Measurements from ENCODE around the gene FN1.

FN1 gene

DNA sequence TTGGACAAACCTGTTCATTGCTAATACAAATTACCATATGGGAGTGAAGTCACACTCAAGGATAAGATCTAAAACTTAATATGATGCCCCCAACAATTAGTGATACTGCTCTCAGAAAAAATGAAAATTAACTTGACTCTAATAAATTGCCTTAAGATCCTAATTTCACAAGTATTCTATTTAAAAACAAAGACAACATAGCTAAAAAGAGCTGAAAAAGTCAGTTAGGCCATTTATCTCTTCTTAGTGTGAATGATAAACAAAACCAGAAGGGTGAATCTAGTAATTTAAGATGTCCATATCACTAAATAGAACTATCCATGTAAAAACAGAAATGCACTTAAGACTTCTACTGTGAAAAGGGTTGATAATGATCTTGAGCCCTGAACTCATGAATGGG lies 53.4 kb downstream of the FN1 start:
- DNase-seq (ENCODE audit: low spot score) = no peak

DNA sequence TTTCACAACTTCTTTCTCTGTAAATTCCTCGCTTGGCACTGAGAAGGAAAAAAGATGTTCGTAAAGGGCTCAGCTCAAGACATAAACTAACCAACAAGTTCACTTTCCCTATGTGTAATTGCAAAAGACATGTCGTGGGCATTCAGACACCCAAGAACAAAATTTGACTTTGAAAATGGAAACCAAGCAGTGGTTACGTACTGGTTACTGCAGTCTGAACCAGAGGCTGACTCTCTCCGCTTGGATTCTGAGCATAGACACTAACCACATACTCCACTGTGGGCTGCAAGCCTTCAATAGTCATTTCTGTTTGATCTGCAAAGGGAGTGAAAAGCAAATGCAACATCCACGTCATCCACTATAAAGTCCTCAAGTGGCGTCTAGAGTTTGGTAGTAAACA lies 53.9 kb downstream of the FN1 start:
- no peak for DNase-seq (ENCODE audit: low spot score)

DNA sequence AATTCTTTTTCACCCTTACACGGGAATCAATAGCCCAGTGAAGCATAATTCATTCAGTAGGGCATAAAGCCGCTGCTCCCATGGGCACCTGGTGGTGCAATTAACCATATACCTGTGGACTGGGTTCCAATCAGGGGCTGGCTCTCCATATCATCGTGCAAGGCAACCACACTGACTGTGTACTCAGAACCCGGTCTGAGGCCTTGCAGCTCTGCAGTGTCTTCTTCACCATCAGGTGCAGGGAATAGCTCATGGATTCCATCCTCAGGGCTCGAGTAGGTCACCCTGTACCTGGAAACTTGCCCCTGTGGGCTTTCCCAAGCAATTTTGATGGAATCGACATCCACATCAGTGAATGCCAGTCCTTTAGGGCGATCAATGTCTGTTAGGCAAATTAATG lies 55.2 kb downstream of the FN1 start:
- no peak for DNase-seq (ENCODE audit: low spot score)

DNA sequence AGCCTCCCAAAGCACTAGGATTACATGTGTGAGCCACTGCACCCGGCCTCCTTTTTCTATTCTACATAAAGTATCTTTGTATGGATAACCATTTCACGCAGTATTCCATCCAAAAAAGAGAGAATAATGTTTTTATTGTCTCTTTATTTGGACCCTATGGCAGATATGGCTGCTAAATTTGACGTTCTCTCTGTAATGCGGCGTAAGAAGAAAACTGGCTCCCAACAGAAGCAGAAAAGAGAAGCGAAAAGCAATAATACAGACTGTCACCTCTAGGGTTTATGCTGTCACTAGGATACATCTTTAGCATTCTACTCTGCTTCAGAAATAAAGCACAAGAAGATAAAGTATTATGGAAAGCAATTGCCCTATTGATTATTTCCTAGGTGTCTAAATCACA lies 55.9 kb downstream of the FN1 start:
- DNase-seq (ENCODE audit: low spot score) = no peak

DNA sequence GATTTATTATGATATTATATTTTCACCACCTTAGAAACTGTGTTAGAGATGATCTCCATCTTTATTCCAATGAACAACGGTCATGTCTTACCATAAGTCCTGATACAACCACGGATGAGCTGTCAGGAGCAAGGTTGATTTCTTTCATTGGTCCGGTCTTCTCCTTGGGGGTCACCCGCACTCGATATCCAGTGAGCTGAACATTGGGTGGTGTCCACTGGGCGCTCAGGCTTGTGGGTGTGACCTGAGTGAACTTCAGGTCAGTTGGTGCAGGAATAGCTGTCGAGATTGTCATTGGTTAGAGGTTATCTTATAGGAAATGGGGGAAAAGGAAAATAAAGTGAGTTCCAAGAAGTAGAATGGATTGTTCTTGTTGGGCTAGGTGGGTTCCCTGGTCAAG lies 56.8 kb downstream of the FN1 start:
- no peak for DNase-seq (ENCODE audit: low spot score)

DNA sequence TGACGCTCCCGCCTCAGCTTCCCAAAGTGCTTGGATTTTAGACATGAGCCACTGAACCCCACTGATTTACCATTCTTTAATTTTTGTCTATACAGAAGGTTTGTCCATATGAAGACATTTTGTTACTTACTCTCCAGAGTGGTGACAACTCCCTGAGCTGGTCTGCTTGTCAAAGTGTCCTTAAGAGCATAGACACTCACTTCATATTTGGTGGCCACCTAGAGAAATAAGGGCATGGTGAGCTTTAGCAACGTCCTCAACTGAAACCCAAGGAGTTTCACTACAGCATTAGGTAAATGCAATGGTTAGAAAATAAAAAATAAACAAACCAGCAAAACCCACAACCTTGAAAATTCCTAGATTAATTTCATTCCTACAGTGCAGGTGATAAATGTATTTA lies 57.8 kb downstream of the FN1 start:
- DNase-seq (ENCODE audit: low spot score) = no peak

DNA sequence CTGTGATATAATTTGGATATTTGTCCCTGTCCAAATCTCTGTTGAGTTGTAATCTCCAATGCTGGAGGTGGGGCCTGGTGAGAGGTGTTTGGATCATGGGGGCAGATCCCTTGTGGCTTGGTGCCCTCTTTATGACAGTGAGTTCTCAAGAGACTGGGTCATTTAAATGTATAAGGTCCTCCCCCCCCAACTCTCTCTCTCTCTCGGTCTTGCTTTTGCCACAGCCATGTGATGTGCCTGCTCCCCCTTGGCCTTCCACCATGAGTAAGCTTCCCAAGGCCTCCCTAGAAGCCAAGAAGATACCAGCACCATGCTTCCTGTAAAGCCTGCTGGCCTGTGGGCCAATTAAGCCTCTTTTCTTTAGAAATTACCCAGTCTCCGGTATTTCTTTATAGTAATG lies 58.6 kb downstream of the FN1 start:
- no peak for DNase-seq (ENCODE audit: low spot score)

DNA sequence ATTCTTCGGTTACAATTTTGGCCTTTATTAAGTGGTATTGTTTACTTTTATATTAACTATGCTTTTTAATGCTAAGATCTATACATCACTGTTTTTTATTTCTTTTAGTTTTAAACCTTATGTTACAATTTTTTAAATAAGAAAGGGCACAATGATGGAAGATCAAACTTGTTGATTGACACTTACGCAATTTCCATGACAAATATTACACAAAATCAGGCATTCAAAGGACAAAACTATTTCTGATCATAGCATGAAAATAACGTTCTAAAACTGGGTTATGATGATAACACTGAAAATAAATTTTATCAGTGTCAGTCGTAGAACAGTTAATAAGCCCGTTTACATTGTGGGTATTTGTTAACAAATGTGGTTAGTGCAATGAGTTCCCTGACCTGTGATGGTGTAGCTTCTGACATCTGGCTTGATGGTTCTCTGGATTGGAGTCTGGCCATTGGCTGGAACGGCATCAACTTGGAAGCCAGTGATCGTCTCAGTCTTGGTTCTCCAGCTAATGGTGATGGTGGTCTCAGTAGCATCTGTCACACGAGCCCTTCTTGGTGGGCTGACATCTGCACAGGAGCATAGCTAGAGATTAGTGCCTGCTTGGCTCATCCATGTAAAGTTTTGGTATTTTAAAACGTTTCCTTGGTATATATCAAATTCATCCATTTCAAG lies 59.6 kb downstream of the FN1 start:
- no peak for DNase-seq (ENCODE audit: low spot score)

DNA sequence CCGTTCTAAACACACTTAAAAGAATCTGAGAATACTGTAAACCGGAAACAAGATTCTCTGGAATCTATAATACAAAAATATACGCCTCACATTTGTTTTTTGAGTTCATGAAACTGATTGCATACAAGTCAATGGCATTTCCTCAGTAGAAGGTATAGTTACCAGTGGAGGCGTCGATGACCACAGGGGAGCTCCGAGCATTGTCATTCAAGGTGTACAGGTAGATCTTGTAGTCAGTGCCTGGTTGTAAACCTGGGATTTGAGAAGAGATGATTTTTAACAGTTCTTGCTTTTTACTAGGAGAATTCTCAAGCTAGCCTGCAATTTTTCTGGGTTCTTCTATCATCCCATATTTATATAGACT lies 60.4 kb downstream of the FN1 start:
- no peak for DNase-seq (ENCODE audit: low spot score)

DNA sequence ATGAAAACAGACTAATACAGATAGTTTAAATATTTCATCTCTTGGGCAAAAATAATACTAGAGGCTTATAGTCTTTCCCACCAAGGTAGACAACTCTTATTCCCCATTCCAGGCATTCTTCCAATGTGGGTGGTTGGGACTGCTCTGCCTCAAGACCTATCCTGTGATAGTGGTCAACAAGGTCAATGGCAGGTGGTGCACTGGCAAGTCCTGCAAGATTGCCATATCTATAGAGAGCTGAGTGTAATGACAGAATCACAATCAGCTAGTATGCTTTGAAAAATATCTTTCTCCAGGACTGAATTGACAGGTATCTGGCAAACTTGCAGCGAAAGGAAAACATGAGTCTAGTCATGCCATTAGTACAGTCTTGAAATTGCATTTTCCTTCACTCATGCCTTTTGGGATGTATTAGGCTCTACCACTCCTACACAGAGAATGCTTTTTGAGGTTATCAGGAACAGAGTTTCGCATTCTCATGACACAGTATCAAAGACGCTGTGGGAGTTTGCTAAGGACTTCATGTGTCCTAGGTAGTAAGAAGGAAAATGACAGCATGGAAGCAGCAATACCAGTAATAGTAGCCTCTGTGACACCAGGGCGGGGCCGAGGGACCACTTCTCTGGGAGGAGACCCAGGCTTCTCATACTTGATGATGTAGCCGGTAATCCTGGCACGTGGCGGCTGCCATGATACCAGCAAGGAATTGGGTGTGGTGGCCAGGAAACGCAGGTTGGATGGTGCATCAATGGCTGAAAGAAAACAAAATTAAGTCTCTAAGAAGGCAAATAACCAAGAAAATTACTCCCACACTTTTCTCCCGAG lies 61.0 kb downstream of the FN1 start:
- no peak for DNase-seq (ENCODE audit: low spot score)

DNA sequence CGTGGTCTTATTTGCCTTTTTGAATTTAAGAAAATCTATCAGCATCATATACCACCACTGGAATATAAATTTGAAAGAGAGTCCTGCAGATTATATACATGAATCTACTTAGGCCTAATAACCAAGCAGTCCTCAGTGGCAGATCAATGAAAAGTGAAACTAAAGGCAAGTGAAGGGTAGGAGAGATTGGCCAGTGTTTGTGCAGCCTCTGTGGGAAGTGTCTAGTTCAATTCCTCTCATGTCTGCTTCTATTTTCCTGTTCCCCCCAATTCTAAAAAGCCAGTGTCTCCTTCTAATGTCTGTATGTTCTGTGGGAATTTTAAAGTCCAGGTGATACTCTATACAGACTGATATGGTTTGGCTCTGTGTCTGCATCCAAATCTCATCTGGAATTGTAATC lies 61.9 kb downstream of the FN1 start:
- DNase-seq (ENCODE audit: low spot score) = no peak

DNA sequence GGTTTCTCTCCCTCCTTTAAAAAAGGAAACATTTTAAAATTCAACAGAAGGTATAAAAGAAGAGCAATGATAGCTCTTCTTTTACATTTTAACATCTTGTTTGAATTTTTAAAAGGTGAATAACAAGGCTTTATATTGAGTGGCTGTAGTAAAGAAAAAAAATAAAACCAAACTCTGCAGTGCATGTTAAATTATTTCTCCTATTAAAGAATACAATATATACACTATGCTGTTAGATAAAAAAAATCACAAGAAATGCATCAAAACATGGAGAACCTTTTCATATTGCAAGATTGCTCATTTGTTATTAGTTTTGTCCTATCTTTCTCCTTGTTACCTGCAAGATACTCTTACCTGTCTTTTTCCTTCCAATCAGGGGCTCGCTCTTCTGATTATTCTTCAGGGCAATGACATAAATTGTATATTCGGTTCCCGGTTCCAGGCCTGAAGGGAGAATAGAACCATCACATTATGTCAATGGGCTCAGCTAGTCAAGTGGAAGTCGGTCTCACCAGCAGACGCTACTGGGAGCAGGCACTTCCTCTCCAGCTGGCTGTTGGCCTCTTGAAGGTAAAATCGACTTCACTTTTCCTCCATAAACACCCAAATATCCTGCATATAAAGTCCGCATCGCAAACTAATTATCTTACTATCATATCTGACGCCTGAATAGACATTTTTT lies 62.8 kb downstream of the FN1 start:
- no peak for DNase-seq (ENCODE audit: low spot score)

DNA sequence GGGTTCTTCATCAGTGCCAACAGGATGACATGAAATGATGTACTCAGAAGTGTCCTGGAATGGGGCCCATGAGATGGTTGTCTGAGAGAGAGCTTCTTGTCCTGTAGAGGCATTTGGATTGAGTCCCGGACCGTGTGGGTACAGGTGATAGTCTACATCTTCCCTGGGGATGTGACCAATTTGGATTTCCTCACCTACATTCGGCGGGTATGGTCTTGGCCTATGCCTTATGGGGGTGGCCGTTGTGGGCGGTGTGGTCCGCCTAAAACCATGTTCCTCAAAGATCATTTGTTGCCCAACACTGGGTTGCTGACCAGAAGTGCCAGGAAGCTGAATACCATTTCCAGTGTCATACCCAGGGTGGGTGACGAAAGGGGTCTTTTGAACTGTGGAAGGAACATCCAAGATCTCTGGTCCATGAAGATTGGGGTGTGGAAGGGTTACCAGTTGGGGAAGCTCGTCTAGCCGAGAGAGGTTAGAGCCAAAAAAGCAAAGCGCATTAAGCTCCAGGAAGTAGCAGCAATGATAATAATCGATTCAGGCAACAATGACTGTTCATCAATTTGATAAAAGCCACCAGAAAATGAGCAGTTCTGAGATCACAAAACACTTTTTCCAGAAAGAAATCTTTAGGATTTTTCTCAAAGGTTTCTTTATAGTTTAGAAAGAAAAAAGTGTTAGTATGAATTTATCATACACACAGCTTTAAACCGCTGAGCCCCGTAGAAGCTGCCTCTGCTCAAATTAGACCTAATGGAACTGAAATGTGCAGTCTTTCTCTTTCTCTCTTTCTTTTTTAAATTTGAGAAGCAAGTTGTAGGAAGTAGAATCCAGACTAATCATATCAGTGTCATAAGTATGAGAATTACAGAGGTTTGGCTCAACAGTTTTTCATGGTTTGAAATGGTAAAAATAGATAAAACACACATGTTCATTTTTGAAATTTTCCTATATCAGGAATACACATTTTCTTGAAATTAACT lies 63.7 kb downstream of the FN1 start:
- DNase-seq (ENCODE audit: low spot score) = no peak

DNA sequence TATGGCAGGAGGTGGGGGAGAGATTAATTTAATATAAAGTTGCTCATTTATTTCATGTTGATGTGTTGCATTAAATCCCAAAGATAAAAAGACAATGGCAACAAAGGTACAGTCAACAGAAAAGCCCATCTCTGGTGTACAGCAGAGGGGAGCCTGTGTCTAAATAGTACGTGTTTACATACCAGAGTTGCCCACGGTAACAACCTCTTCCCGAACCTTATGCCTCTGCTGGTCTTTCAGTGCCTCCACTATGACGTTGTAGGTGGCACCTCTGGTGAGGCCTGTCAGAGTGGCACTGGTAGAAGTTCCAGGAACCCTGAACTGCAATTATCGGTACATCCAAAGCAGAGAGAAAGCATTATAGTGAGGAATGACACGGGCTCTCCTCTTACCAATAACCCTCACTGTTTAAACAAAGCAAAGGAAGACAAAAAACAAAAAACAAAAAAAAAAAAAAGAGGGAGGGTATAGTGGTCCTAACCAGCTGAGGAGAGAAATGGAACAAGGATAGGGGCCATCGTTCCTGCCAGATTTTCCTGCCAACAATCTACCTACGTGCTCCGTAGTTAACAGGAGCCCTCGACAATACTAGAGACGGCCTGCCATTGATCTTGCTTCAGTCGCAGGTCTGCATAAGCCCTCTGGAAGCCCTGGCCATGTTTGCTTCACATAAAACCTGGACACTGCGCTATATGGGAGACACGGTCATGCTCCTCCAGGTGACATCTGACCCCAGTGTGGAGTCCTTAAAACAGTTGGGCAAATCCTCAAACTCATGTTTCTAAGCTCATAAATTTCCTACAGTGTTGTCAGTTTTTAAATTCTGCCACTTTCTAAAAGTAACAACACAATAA lies 65.5 kb downstream of the FN1 start:
- no peak for DNase-seq (ENCODE audit: low spot score)

DNA sequence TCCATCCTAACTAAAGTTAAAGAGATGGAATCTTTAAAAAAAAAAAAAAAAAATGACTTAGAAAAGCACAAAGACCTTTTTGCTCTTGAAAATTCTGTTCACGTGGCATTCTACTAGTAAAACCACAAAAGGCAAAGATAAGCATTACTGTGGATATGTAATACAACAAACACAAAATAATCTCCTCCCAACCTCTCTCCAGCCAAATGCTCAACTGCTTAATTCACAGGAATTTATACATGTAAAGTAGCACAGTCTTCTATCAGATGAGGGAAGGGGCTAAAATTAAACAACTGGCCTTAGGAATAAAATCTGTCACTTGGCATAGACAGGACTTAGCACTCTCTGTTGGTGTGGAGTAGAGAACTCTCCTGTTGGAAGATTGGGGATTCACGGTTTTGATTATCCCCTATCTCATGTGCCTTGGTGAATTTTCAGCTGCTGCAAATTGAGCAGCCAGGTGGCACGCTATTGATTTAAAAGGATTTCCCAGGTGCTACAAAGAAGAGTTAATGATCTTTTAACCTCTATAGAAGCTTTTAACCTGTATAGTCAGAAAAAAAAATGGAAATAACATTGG lies 66.6 kb downstream of the FN1 start:
- no peak for DNase-seq (ENCODE audit: low spot score)

DNA sequence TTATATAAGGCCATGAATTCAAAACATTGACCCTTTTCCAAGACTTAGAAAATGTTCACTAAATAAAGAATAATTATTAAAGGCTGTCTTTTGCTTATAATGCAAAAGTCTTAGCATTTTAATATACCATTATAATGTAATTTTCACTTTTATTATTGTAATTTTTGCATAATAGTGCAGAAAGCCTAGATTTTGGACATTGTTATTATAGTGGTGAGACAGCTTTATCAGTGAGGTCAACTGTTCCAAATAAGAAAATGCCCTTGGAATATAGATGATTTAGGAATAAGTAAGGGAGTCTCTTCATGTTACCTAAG lies 67.4 kb downstream of the FN1 start:
- DNase-seq (ENCODE audit: low spot score) = no peak

DNA sequence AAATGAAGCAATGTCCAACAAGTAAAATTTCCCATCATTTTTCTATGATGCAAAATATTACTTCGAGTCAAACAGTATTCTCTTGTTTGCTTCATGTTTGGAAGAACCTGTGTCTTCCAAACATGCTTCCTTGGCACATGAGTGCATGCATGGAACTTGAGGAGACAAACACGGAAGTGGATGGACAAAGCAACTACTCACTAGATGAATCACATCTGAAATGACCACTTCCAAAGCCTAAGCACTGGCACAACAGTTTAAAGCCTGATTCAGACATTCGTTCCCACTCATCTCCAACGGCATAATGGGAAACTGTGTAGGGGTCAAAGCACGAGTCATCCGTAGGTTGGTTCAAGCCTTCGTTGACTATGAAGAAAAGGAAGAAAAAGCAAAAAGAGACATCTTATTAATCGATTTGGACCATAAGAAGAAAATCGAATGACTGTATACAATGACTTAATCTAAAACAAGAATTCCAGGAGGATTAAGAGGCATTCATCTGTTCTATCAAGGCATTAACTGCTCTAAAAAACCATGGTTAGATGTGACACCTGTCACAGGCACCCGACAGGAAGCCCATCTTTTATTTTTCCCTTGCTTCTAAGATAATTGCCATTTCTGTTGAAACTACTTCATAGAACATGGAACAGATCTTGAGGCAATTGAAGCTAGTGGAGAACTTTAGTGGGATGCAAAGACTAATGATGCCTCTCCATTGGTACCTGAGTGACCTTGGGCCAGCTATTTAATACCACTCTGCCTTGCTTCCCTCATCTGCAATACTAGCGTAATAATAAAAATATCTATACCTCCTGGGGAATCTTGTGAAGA lies 68.0 kb downstream of the FN1 start:
- DNase-seq (ENCODE audit: low spot score) = no peak

DNA sequence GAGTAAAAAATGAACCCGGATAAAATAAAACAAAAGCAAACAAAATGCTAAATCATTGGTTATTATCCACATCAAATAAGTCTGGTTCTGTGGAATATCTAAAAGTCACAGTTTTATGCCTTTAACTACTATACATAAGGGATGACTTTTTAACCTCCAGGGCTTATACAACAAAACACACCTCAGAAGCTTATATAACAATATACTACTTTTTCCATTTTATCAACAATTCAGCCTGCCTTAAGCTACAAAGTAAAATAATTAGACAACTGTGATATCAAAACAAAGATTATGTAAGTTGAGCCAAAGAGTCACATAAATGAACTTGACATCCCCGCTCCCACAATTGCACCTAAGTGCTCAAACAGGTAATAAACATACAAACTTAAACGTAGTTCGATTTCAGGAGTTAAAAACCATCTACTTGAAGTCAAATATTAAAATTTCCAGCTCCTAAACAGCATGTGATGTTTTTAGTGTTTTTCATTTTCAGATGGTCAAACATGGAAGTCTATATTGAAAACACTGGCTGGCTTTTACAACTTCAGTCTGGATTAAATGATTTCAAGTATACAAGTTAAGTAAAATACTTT lies 69.3 kb downstream of the FN1 start:
- DNase-seq (ENCODE audit: low spot score) = no peak

DNA sequence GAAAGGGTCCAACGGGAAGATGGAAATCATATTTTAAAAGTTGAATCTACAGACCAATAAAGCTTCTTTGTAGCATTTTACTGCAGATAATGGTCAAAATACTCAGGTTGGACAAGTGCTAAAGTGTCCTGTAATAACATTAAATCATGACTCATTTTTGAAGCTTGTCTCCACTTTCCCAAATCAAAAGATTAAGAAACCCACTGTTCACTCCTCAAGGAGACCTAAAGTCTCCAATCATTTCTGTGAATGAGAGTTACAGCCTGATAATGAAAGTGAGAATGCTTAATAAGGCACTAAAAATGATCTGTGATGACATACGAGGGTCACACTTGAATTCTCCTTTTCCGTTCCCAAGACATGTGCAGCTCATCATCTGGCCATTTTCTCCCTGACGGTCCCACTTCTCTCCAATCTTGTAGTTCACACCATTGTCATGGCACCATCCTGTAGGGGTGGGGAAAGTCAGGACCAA lies 70.6 kb downstream of the FN1 start:
- no peak for DNase-seq (ENCODE audit: low spot score)

Measured in hematopoietic multipotent progenitor cell treated with erythropoietin and hydrocortisone succinate and interleukin-3 and kit ligand, for 15 days (in vitro differentiated cells).